ENCODE results near the gene ENOX1.

The ENOX1 gene

DNA sequence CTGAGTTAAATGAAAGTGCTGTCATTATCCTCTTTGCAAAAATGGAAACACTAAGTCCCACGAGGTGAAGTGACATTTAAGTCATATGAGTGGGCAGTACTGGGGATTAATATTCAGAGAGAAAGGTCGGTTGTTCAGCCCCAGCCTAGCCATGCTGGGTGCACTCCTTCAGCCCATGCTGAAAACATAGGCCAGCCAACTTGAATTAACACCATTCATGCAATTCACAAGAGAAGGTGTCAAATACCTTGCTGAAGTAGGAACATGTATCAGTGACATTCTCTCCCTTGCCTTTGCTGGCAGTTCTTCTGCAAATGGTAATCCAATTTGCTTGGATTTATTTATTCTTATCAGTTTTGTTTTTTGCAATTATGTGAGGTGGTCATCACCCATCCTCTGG lies 507.1 kb downstream of the ENOX1 start:
- TF ChIP-seq, protein P1, sequence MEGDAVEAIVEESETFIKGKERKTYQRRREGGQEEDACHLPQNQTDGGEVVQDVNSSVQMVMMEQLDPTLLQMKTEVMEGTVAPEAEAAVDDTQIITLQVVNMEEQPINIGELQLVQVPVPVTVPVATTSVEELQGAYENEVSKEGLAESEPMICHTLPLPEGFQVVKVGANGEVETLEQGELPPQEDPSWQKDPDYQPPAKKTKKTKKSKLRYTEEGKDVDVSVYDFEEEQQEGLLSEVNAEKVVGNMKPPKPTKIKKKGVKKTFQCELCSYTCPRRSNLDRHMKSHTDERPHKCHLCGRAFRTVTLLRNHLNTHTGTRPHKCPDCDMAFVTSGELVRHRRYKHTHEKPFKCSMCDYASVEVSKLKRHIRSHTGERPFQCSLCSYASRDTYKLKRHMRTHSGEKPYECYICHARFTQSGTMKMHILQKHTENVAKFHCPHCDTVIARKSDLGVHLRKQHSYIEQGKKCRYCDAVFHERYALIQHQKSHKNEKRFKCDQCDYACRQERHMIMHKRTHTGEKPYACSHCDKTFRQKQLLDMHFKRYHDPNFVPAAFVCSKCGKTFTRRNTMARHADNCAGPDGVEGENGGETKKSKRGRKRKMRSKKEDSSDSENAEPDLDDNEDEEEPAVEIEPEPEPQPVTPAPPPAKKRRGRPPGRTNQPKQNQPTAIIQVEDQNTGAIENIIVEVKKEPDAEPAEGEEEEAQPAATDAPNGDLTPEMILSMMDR (IDR thresholded peaks at IDR 0.05; ENCODE audit: control insufficient read depth, extremely low read depth, insufficient read depth): no peak
- no peak for DNase-seq (ENCODE audit: low read depth)
- no peak overlapping the region for H3K4me3 ChIP-seq (ENCODE audit: low read depth, low read length)

- H3K4me3 ChIP-seq (ENCODE audit: low read depth, low read length): no peak overlapping the region
- TF ChIP-seq, protein P1 (IDR thresholded peaks at IDR 0.05; ENCODE audit: control insufficient read depth, extremely low read depth, insufficient read depth): no peak
- no peak for DNase-seq (ENCODE audit: low read depth)
Measured at GRCh38 chr13:43278127-43278526, 508.6 kb downstream of the ENOX1 start.

DNA sequence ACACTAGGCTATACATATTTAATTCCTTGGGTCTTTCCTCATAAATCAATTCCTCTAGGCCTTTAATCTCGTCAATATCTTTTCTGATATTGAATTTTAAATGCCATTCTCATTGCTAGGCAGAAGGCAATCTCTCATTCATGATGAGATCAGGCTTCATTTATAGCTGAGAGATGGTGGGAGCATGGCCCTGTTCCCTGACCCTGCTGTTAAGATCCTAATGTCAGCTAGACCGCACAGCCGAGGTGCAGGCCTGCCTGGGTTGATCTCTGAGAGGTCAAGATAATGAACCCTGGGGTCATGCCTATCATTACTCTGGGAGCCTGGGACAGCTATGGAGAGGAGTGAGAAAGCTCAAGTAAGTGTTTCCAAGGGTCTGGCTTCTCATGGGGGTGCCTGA lies 509.6 kb downstream of the ENOX1 start:
- DNase-seq (ENCODE audit: low read depth): no peak
- no peak overlapping the region for H3K4me3 ChIP-seq (ENCODE audit: low read depth, low read length)
- TF ChIP-seq, protein P1 (IDR thresholded peaks at IDR 0.05; ENCODE audit: control insufficient read depth, extremely low read depth, insufficient read depth): no peak

GRCh38 chr13:43274881-43275280 lies 511.9 kb downstream of the ENOX1 start:
- TF ChIP-seq, protein P1 (IDR thresholded peaks at IDR 0.05; ENCODE audit: control insufficient read depth, extremely low read depth, insufficient read depth): no peak
- no peak for DNase-seq (ENCODE audit: low read depth)
- no peak overlapping the region for H3K4me3 ChIP-seq (ENCODE audit: low read depth, low read length)

DNA sequence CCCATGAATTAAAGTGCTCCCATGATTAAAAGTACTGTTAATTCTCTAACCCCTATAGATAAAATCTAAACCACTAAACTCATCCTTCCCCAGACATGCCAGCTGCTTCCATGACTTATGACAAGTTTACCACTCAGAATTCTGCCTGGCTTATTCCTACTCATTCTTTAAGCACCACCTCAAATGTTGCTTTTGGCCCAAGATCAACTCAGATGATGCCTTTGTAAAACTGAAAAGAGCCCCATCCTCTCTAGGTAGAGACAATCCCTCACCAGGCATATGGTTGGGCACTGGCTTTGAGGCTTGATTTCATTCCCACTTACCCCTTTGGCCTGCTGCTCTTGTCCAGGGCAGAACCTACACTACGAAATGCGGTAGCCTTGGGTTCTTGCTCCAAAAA lies 513.4 kb downstream of the ENOX1 start:
- DNase-seq (ENCODE audit: low read depth): no peak
- TF ChIP-seq, protein P1 (IDR thresholded peaks at IDR 0.05; ENCODE audit: control insufficient read depth, extremely low read depth, insufficient read depth): no peak
- no peak overlapping the region for H3K4me3 ChIP-seq (ENCODE audit: low read depth, low read length)

GRCh38 chr13:43272851-43273250 lies 513.9 kb downstream of the ENOX1 start:
- no peak overlapping the region for H3K4me3 ChIP-seq (ENCODE audit: low read depth, low read length)
- TF ChIP-seq, protein P1 (IDR thresholded peaks at IDR 0.05; ENCODE audit: control insufficient read depth, extremely low read depth, insufficient read depth): no peak
- DNase-seq (ENCODE audit: low read depth): no peak

DNA sequence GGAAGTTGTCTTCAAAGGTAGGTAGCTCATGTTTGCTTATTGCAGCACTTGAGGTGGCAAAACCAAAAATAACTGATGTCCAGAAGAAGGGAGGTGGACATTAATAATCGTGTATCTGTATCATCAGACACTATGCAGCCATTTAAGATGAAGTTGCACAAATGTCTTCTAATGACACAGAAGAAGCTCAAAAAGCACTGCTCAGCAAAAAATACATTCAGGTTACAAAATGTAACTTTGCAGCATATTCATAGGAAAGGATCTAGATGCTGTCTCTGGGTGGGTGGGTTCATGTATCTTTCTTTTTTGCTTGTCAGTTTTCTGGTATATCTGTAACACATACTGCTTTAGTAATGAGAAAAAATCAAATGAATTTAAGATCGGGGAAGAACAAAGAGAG lies 515.6 kb downstream of the ENOX1 start:
- TF ChIP-seq, protein P1 (IDR thresholded peaks at IDR 0.05; ENCODE audit: control insufficient read depth, extremely low read depth, insufficient read depth): no peak
- no peak overlapping the region for H3K4me3 ChIP-seq (ENCODE audit: low read depth, low read length)
- DNase-seq (ENCODE audit: low read depth): no peak
